Peyer's patch (tissue), 4 donors: ENCODE results near the gene SAPCD2.

Experiments
- CTCF ChIP-seq, 6 experiments: fragments of 450-650 bp in 4 of 6; fragments of 200-600 bp in 2 of 6; sonication (generic) in 1 of 6; IDR thresholded peaks; one replicate each; pipeline ENCODE4 v1.5.1; 2017 to 2019; ENCODE audit warnings: antibody characterized with exemption in 6 of 6, mild to moderate bottlenecking in 3 of 6, moderate library complexity in 1 of 6
- POLR2A ChIP-seq, 2 donors: fragments of 450-650 bp; IDR thresholded peaks; one replicate each; pipeline ENCODE4 v1.5.1; 2017; ENCODE audit warnings: antibody characterized with exemption in 2 of 2, mild to moderate bottlenecking in 2 of 2, moderate library complexity in 2 of 2

GRCh38 chr9:137114220-137114612, 43.9 kb upstream of the SAPCD2 start:
- TF ChIP-seq CTCF (IDR thresholded peaks at IDR 0.05) = no peak
- no peak for TF ChIP-seq POLR2A (IDR thresholded peaks at IDR 0.05)
